ENCODE measurements around the gene RCAN1.
"Not testable (repeated sequence)": the region's sequence is repeated elsewhere in the genome, so short reads cannot be mapped to it uniquely, and the experiment has no call there.

RCAN1 gene

DNA sequence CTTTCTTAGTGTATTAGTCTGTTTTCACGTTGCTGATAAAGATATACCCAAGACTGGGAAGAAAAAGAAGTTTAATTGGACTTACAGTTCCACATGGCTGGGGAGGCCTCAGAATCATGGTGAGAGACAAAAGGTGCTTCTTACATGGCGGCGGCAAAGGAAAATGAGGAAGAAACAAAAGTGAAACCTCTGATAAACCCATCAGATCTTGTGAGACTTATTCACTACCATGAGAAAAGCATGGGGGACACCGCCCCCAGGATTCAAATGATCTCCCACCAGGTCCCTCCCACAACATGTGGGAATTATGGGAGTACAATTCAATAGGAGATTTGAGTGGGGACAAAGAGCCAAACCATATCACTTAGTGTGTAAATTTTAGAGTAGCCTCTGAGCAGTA lies 46.1 kb downstream of the RCAN1 start:
- DNase-seq (ENCODE audit: low spot score) = not testable (repeated sequence)

DNA sequence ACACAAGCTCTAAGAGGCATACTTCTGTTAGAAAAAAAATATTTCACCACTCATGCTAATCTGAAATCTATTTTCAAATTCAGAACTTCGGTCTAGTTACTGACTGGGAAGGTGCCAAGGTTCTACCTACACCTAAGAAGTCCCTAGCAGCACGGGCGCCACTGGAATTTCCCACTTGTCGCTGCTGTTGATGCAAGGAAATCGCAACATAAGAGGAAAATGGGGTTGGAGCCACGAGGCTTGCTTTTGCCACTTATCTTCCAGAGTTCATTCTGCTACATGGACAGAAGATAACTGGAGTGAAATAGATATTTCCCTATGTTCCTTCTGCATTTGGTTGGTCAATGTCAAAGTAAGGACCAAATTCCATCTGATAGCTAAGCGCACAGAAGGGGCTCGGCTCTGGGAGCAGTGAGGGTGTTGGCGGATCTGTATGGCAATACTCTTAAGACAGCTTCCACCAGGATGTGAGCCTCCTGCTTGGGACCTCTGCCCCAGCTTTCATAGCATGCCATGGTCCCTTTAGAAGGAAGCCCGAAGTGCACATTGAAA lies 47.2 kb downstream of the RCAN1 start:
- no peak for DNase-seq (ENCODE audit: low spot score)

DNA sequence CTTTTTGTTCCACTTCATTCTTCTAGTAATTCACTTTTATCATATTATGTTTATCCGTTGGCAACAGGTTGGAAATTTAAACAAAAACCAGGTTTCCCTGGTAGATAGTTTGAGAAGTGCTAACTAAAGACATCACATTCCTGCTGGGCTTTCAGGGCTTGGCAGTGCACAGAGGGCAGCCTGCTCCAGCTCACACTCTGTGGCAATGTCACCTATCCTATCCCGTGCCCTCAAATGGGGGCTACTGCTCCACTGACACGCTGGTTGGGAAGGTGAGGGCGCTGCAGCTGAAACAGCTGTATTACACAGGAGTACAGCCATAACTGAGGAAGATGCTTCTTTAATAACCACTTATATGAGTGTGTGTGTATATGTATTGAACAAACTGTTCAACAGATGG lies 49.7 kb downstream of the RCAN1 start:
- DNase-seq (ENCODE audit: low spot score) = no peak

DNA sequence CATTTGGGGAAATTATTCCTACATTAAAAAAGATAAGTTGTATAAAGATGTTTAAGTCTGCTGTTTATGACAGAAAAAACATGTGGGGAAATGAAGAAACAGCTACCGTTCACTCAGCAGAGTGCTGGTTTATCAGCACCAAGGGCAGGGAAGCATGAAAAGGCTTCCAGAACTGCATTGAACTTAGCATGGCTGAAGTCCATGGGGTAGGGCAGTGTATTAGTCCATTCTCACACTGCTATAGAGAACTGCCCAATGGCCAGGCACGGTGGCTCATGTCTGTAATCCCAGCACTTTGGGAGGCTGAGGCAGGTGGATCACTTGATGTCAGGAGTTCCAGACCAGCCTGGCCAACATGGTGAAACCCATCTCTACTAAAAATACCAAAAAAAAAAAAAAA lies 51.5 kb downstream of the RCAN1 start:
- not testable (repeated sequence) for DNase-seq (ENCODE audit: low spot score)

DNA sequence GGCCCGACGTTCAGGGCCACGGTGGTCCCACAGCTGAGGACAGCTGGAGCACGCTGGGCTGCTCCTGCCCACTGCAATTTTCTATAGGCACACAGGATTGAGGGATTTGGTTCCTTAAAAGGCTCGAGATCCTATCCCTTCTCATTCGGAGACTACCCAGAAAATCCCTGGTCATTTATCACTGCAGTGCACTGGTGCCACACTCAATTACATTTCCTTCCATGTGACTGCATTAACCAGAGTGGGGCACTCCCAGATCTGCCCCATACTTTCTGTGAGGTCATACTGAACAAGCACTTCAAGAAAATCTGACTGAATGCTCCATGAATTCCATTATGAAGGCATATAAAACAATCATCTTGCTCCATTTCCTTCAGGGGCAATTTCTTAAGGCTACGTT lies 53.1 kb downstream of the RCAN1 start:
- no peak for DNase-seq (ENCODE audit: low spot score)

DNA sequence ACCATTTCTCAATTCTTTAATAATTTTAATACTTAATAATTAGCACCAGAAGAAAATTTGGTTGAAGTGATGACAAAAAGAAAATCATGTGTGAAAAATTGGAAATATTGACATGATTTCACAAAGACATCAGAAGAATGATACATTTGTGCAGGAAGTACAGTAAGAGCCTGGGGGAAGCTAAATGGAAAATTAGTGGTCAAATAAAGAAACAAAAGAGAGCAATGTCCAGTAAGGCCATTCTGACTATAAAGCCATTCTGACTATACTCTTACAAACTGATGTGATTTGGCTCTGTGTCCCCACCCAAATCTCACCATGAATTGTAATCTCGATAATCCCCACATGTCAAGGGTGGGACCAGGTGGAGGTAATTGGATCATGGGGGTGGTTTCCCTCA lies 54.3 kb downstream of the RCAN1 start:
- DNase-seq (ENCODE audit: low spot score) = no peak

DNA sequence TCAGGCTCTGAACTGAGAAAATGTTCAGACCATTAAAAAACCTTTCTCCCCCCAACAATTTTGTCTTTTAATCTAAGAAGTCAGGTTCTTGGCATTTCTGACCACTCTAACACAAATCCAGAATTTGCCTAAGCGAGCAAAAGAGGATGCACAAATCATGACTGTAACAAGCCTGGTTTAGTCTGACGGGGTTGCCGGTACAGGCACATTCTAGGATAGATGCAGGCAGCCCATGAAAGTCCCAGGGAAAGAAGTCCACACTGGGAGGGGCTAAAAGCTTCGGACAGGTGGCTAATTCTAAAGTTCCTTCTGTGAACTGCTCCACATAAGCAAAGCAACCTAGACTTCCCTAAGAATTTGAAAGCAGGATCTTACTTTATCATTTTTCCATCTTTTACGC lies 54.9 kb downstream of the RCAN1 start:
- no peak for DNase-seq (ENCODE audit: low spot score)

DNA sequence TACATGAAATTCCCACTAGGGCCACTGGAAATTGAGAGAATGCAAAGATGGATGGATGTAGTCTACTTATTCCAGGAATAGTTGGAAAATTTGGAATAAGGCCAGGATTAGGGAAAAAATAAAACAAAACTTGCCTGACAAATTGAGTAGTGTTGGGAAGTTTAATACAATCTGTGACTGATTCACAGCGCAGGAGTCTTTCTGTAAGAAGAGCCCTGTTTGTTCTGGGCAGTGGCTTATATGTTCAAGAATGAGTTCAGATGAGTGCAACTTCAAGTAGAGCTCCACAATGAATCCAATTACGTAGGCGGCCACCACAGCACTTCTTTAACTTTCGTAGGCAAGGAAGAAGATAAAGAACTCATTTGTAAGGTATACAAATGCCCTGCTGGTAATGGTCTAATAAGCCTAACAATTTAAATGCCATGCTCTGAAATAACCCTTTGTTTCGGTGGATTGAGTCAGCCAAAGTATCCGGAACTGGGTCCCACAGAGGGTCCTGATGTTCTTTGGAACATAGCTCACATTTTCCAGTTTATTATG lies 55.8 kb downstream of the RCAN1 start:
- no peak for DNase-seq (ENCODE audit: low spot score)

DNA sequence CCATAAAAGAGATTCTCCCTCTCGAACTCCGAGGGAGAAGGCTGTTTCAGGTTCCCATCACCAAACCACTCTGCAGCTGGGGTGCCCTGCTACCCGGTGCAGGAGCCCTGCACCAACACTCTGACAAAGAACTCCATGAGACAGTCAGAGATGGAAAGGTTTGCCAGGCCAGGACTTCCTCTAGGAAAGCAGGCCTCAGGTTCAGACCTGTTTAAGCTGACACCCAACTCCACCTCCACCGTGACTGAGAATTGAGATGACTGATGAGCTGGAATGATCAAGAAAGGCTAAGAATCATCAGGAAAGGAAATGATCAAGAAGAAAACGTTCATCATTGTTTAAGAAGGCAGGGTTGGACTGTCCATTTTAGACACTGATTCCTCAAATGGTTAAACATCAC lies 56.7 kb downstream of the RCAN1 start:
- no peak for DNase-seq (ENCODE audit: low spot score)

DNA sequence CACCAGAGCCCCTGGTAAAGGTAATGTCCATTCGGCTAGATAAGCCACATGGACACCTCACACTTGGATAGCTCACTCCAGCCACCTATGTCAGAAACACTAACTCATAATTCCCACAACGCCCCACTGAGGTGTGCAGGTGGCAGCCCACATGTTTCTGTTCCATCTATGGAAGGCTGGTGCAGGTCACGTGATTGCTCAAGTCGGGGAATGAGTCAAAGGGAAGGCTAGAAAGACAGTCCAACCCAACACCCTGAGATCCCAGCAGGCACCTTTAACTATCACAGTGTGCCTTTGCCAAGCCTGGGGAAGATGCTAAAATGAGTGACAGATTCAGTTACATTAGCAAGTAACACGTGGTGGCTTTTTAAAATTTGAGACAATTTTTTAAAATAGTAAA lies 57.7 kb downstream of the RCAN1 start:
- DNase-seq (ENCODE audit: low spot score) = no peak

DNA sequence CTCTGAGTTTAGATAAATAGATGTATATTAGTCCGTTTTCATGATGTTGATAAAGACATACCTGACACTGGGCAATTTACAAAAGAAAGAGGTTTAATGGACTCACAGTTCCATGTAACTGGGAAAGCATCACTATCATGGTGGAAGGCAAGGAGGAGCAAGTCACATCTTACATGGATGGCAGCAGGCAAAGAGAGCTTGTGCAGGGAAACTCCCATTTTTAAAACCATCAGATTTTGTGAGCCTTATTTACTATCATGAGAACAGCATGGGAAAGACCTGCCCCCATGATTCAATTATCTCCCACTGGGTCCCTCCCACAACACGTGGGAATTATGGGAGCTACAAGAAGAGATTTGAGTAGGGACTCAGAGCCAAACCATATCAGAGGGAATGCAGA lies 60.2 kb downstream of the RCAN1 start:
- DNase-seq (ENCODE audit: low spot score) = not testable (repeated sequence)

DNA sequence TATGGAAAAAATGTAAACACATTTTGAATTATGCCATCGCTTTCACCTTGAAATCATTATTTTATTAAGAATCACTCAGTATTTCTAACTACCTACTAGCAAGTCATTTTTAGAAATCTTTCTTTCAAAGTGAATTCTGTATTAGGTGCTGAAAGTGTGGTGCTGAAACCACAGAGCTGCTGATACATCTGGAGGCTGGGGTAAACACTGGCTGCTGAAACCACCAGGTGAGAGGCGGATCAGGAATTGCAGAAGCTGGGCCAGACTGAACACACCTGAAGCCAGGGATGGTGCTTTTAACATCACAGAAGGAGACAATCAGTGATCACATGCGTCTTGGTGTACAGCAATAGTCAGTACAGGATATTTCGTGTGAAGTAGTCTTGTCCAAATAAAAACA lies 60.7 kb downstream of the RCAN1 start:
- DNase-seq (ENCODE audit: low spot score) = no peak

DNA sequence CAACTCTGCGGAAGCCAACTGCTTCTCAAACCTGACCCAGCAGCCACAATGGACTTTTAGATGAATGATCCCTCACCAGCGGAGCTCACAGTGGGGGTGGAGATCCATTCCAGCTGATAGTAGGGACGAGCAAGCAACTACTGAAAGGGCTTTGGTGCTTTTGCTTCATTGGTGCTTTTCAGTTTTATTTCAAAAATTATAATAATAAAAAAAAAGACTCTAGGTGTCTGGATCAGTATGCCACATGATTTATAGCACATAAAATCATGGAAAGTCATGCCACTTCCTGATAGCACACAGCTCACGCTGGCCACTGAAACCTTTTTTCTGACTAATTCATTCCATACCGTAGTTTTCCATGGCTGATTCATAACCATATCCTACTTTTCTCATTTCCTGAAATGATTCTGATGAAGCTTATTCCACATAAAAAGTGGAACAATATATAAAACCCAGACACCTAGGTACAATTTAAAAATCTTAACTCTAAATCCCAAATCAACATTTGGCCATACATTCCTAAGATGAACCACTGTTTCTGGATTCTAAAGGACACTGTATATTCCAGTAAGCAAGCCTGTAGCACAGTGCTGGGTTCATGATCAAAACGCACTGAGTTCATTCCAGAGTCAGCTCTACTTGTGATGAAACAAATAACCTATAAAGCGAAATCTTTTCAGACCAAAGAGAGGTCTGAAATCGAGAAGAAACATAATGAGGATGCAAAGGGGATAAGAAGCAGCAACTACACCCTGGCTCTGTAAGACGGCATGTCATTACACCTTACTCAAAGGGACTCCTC lies 61.6 kb downstream of the RCAN1 start:
- DNase-seq (ENCODE audit: low spot score) = peak; percentile 87

DNA sequence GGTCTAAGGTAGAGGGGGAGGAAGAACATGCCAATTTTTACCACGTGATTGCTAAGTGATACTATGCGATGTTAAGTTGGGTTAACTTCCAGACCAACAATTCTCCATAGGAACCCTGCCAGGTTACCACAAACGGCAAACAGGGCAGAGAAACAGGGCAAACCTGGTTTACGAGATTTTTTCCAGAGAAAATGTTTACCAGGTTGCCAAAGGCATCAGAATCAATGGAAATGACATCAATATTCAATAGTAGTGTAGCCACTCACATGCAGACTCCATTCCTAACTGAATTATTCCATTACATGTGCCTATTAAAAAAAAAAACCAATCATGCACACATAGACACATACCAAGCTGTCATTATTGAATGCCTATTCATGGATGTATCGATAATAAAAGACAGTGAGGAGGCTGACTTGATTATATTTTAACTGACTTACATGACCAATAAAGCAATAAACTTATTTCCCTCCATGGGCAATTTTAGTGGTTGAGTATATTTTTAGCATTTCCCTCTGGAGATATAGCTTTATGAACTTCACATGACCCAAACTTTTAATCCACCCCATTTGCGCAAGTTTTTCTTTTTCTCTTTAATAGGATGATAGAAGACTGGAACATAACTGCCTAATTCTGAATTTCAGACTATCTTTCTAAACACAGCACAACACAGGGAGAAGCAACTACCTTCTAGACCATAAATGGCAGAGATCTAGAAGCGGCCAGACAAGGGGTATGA lies 62.4 kb downstream of the RCAN1 start:
- no peak for DNase-seq (ENCODE audit: low spot score)

DNA sequence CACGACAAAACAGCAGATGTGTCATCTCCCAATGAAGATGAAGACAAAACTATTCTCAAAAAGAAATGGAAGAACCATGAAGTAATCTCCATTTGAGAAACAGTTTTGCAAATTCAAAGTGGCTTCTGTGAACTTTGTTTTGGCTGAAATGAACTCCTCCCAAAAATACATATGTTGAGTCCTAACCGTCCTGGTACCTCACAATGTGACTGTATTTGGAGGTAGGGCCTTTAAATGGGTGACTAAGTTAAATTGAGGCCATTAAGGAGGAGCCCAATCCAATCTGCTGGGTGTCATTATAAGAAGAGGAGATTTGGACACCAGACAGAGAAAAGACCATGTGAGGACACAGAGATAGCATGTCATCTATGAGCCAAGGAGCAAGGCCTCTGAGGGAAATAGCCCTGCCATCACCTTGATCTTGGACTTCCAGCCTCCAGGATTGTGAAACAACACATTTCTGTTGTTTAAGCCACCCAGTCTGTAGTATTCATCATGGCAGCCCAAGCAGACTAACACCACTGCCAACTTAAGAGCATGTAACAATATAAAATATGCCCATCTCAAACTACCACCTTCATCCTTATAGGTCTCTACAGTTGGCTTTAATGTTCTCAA lies 64.6 kb downstream of the RCAN1 start:
- DNase-seq (ENCODE audit: low spot score) = no peak

DNA sequence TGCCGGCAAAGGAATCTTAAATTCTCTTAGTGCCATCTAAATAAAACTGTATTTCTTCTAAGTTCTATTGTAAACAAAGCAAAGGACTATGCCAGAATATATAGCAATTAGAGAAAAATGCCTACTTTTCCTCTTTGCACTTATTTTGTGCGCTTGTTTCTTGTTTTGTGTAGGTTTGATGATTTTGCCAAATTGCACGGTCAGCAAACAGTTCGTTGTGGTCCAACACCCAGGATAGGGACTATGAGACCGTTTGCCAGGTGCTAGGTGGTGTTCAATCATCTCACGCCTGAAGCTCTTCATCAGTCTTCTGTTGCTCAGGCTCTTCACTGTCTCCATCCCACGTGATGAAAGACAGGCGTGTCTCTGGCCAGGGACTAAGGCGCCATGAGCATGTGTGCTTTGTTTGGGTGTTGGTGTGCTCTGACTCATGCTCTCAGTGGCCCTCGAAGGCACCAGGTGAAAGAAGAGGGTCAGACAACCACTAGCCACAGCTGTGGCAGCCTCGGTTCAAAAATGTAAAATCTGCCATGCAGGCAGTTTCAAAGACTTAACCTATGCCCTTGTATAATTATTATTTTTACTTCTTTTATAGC lies 66.0 kb downstream of the RCAN1 start:
- no peak for DNase-seq (ENCODE audit: low spot score)

DNA sequence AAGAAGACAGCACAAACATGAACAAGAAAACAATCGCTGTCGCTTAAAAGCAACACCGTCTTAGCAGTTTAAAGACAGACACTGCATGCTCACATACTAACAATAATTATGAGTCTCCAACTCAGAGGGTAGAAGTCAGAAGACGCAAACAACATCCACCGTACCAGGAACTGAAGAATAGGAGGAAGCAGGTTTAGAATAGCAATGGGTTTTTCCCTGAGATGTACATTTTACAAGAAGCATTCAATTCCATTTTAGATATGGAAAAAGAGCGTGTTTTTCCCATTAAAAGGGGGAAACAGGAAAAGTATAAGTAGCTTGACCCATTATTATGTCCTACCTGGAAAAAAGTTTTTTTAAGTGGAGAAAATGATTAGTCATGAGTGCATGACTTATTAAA lies 68.4 kb downstream of the RCAN1 start:
- DNase-seq (ENCODE audit: low spot score) = no peak

DNA sequence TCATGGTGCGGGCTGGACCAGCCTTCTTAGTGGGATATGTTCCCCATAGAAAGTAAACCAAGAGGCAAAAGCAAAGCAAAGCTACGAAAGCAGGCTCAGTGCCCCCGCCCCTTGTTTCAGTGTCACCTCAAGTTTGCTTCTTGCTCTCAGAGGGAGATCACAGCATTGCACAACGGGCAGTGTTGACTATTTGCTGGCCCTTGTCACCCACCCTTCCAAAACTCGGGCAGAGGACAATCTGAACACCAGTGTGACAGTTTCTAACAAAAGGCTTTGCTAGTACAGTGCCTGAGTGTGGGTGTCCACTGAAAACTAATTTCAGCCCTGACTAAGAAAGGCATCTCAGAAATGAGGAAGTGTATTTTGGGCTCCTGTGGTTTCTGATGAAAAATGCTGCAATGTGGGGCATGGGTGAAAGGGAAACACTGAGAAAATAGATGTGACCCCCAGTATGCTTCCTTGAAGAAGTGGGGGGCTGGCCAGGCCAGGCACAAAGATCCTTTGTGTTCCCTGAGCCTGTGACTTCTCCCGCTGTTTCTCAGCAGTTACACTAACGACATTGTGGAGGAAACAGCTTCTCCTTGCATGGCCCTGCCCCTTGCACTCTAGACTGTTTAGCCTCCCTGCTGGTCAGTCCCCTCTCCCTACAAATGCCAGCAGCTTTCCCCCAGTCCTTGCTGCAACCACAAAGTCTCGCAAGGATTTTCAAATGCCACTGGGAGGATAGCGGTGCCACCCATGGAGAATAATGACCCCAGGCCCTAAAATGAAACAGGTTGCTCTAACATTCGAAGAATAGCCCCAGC lies 69.6 kb downstream of the RCAN1 start:
- DNase-seq (ENCODE audit: low spot score) = no peak

DNA sequence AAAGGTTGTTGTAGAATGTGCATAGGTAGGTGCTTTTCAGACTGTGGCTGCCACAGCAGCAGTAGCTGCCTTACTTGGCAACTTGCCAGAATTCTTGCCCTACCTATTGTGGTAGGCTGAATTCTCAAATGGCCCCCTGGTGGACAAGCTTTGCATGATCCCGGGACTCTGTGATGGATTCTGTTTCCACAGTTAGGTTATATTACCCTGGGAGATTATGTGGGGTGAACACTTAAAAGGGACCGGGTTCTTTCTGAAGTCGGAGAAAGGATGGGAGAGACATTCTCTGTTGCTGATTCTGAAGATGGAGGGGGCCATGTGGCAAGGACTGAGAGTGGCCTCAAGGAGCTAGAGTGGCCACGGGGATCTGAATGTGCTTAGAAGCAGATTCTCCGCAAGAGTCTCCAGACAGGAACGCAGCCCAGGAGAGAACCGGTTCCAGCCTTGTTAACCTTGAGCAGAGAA lies 70.8 kb downstream of the RCAN1 start:
- DNase-seq (ENCODE audit: low spot score) = peak; percentile 82

DNA sequence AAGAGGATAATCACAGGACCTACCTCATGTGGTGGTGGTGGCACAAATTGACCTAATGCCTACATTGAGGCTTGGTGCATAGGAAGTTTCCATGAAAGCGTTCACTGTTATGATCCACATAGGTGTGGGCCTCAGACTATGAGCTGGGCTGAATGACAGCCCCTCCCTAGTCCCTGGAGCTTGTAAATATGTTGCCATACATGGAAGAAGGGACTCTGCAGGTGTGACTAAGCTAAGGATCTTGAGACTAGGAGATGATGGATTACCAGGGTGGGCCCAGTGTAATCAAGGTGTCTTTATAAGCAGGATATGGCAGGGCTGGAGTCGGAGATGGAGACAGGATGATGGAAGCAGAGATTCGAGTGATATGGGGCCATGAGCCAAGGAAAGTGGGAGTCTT lies 71.9 kb downstream of the RCAN1 start:
- no peak for DNase-seq (ENCODE audit: low spot score)

DNA sequence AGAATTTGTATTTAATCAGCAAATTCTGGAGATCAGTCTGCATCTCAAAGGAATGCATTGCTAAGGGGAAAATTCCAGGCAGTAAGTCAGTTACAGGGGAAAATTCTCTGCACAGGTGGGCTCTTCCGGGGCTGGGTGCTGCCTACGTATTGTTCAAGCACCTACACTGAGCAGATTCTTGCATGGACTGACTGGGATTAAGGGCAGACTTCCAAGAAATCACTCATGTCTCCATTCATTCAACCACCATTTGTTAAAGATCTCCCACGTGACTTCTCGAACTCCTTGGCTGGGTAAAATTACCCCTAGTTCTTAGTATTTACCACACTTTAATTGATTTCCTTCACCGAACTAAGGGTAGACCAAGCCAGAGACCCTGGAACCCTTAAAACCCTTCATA lies 74.7 kb downstream of the RCAN1 start:
- no peak for DNase-seq (ENCODE audit: low spot score)
